ENCODE results near the gene PRIMA1.

PRIMA1 gene

GRCh38 chr14:93757206-93757605, 31.1 kb downstream of the PRIMA1 start:
- no peak for DNase-seq (ENCODE audit: low read depth in 2 of 2)

GRCh38 chr14:93753647-93754046, 34.6 kb downstream of the PRIMA1 start:
- no peak for DNase-seq (ENCODE audit: low read depth in 2 of 2)

GRCh38 chr14:93752980-93753561, 35.2 kb downstream of the PRIMA1 start:
- no peak for DNase-seq (ENCODE audit: low read depth in 2 of 2)

GRCh38 chr14:93751946-93752655, 36.2 kb downstream of the PRIMA1 start:
- DNase-seq (ENCODE audit: low read depth in 2 of 2): no peak

GRCh38 chr14:93749076-93749420, 39.2 kb downstream of the PRIMA1 start:
- DNase-seq (ENCODE audit: low read depth in 2 of 2): no peak

- DNase-seq (ENCODE audit: low read depth in 2 of 2): no peak
Observed at GRCh38 chr14:93748208-93749075, 39.8 kb downstream of the PRIMA1 start.

- DNase-seq (ENCODE audit: low read depth in 2 of 2): no peak
Observed at GRCh38 chr14:93747560-93747959, 40.7 kb downstream of the PRIMA1 start.

GRCh38 chr14:93747102-93747501, 41.2 kb downstream of the PRIMA1 start:
- DNase-seq (ENCODE audit: low read depth in 2 of 2): no peak

- no peak for DNase-seq (ENCODE audit: low read depth in 2 of 2)
Observed at GRCh38 chr14:93745603-93746273, 42.5 kb downstream of the PRIMA1 start.

GRCh38 chr14:93744876-93745275, 43.4 kb downstream of the PRIMA1 start:
- no peak for DNase-seq (ENCODE audit: low read depth in 2 of 2)

- DNase-seq (ENCODE audit: low read depth in 2 of 2): no peak
Observed at GRCh38 chr14:93744176-93744575, 44.1 kb downstream of the PRIMA1 start.

- no peak for DNase-seq (ENCODE audit: low read depth in 2 of 2)
Observed at GRCh38 chr14:93743270-93744060, 44.8 kb downstream of the PRIMA1 start.

GRCh38 chr14:93742761-93743160, 45.5 kb downstream of the PRIMA1 start:
- DNase-seq (ENCODE audit: low read depth in 2 of 2): no peak

GRCh38 chr14:93741556-93742230, 46.6 kb downstream of the PRIMA1 start:
- DNase-seq (ENCODE audit: low read depth in 2 of 2): no peak

- no peak for DNase-seq (ENCODE audit: low read depth in 2 of 2)
Observed at GRCh38 chr14:93737634-93738033, 50.7 kb downstream of the PRIMA1 start.

- no peak for DNase-seq (ENCODE audit: low read depth in 2 of 2)
Observed at GRCh38 chr14:93736378-93737014, 51.8 kb downstream of the PRIMA1 start.

- no peak for DNase-seq (ENCODE audit: low read depth in 2 of 2)
Observed at GRCh38 chr14:93735206-93735605, 53.1 kb downstream of the PRIMA1 start.

- DNase-seq (ENCODE audit: low read depth in 2 of 2): no peak
Observed at GRCh38 chr14:93734086-93734822, 54.0 kb downstream of the PRIMA1 start.

- DNase-seq (ENCODE audit: low read depth in 2 of 2): no peak
Observed at GRCh38 chr14:93733631-93734030, 54.7 kb downstream of the PRIMA1 start.

- DNase-seq (ENCODE audit: low read depth in 2 of 2): no peak
Observed at GRCh38 chr14:93733231-93733630, 55.1 kb downstream of the PRIMA1 start.

All from stimulated activated CD8-positive, alpha-beta memory T cell treated with anti-CD3 and anti-CD28 coated beads, Interleukin-7, amount 100 ng/mL, for 1 hour (primary cell).